ENCODE data around the gene GTF3C5.

The GTF3C5 gene

GRCh38 chr9:133101356-133102189, 70.8 kb downstream of the GTF3C5 start:
- no peak for TF ChIP-seq POLR2A (IDR thresholded peaks at IDR 0.05; ENCODE audit: low read length)
- TF ChIP-seq GATA1 (IDR thresholded peaks at IDR 0.05; ENCODE audit: low read depth, low read length) = no peak
- no peak for DNase-seq

DNA sequence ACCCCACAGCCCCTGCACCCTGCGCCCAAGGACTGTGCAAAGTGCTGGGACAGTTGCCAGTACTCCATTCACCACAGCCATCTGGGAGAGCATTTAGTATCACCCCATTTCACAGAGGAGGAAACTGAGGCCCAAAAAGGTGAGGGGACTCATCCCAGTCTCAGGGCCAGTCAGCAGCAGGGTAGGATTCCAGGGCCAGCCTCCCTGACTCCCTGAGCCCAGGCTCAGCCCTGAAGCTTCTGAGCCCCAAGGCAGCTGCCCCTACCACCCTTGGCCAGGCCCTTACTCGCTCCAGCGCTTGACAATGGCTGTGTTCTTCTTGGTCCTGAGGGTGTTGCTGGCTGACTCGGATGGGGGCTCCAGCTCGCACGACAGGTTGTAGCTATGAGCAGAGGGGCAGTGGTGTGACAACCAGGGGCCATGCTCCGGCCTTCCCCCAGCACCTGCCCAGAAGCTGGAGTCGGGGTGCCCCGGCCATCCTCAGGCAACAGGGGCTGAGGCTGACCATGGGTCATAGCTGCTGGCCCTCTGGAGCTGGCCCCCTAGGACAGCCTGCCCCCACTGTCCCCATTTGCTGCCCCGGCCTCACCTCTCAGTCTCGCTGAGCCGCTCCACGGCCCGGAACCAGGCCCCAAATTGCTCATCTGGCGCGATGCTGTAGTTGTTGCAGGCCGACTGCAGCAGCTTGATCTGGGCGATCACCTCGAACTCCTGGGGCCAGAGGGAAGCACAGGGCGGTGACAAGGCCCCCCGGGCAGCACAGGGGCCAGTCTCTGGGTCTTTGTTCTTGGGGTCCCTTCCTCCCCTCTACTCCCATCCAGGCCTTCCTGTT, 71.6 kb downstream of the GTF3C5 start:
- no peak for DNase-seq
- TF ChIP-seq POLR2A (IDR thresholded peaks at IDR 0.05; ENCODE audit: low read length) = no peak
- TF ChIP-seq GATA1 (IDR thresholded peaks at IDR 0.05; ENCODE audit: low read depth, low read length) = no peak

DNA sequence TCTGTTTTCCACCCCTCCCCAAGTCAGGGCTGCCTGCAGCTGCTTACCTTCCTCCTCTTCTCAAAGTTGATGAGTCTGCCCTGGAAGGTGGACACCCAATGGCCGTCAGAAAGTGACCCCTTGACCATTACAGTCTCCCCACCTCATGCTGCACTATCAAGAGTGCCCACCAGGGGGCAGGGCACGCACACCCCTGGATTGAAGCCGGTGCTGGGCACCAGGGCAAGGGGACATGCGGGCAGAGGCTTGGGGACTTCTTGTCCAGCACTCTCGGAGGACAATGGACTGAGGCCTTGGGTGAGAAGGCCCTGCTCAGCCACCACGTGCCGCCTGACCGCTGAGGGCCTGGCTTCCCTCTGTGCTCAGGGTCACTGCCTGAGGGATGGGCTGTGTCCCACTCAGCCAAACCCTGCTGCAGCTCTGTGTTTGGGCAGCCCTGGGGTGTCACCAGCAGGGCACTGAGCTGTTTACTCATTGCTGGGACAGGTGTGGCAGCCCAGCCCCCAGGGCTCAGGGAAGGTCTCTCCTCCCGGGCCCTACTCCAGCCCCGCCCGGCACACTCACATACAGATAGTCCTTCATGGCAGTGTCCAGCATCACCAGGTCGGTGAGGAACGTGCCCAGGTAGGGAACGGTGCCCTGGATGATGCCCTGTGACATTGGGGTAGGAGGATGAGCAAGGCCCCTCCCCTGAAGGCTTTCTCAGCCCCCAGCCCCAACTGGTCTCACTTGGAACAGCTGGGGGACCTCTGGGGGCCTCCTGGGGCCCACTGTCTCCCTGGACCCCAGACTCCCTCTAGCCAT, 72.6 kb downstream of the GTF3C5 start:
- DNase-seq = peak; percentile 56 to 76
- TF ChIP-seq POLR2A (IDR thresholded peaks at IDR 0.05; ENCODE audit: low read length) (no peak), GATA1 (IDR thresholded peaks at IDR 0.05; ENCODE audit: low read depth, low read length) (no peak)

DNA sequence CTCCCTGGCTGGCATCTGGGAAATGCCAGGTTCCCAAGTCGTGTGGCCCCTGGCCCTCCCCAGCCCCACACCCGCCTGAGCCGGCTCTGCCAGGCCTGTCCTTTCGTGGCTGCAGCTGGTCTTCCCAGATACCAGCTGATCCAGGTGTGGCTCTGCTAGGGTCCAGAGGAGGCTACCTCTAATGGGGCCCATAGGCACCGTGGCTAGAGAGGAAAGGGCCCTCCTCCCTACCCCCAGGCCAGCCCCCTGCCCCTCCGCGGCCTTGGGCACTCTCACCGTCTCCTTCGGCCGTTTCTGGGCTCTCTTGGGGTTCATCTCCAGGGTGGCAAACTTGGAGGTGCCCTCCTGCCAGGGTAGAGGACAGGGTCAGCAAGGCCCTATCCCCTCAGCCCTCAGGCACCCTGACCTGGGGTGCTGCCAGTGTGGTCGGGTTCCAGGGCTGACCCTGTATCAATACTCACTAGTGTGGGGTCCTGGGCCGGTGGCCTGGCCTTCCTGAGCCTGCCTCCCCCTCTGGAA, 73.2 kb downstream of the GTF3C5 start:
- DNase-seq = no peak
- no peak for TF ChIP-seq POLR2A (IDR thresholded peaks at IDR 0.05; ENCODE audit: low read length)
- no peak for TF ChIP-seq GATA1 (IDR thresholded peaks at IDR 0.05; ENCODE audit: low read depth, low read length)

GRCh38 chr9:133104718-133105460, 74.1 kb downstream of the GTF3C5 start:
- TF ChIP-seq GATA1 (IDR thresholded peaks at IDR 0.05; ENCODE audit: low read depth, low read length) = no peak
- TF ChIP-seq POLR2A (IDR thresholded peaks at IDR 0.05; ENCODE audit: low read length) = no peak
- DNase-seq = no peak

DNA sequence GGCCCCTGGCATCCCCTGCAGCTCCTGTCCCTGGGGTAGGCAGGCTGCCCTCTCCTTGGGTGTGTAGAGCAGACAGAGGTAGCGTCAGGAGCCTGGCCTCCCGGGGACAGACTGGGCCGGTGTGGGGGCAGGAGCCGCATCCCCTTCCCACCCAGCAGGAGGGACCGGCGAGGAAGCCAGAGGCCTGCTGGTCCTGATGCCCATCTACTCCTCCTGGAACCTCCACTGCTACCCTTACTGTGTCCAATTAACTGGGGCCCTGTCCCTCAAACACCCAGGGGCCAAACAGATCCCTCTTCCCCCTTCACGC, 74.6 kb downstream of the GTF3C5 start:
- DNase-seq = no peak

GRCh38 chr9:133106511-133107244, 75.9 kb downstream of the GTF3C5 start:
- DNase-seq = no peak
- TF ChIP-seq POLR2A (IDR thresholded peaks at IDR 0.05; ENCODE audit: low read length) (no peak), GATA1 (IDR thresholded peaks at IDR 0.05; ENCODE audit: low read depth, low read length) (no peak)

More for the DNA sequence above, 74.6 kb downstream of the GTF3C5 start:
- TF ChIP-seq POLR2A (IDR thresholded peaks at IDR 0.05; ENCODE audit: low read length) = no peak

- DNase-seq = no peak
- TF ChIP-seq GATA1 (IDR thresholded peaks at IDR 0.05; ENCODE audit: low read depth, low read length) = no peak
- no peak for TF ChIP-seq POLR2A (IDR thresholded peaks at IDR 0.05; ENCODE audit: low read length)
Observed at GRCh38 chr9:133107245-133107722, 76.5 kb downstream of the GTF3C5 start.

Measured in erythroblast (primary cell).